MM.1S (cell line): Measurements from ENCODE around the gene RPS19BP1.

Experiments used
- CTCF ChIP-seq: fragments of 300-600 bp; sonication (generic); IDR thresholded peaks from 2 replicates; pipeline ENCODE4 v1.5.1; 2016; ENCODE audit warnings: antibody characterized with exemption, low read length, mixed read lengths
- EZH2phosphoT487 ChIP-seq: fragments of 300-600 bp; sonication (generic); IDR thresholded peaks from 2 replicates; pipeline ENCODE4 v1.6.1; 2018; ENCODE audit warnings: antibody characterized with exemption, low read length

GRCh38 chr22:39546889-39547586, 14.5 kb upstream of the RPS19BP1 start:
- no peak for TF ChIP-seq CTCF
- TF ChIP-seq EZH2phosphoT487: no peak
